Measurements from ENCODE around the gene PTH2R.
"Not testable (repeated sequence)": the region's sequence is repeated elsewhere in the genome, so short reads cannot be mapped to it uniquely, and the experiment has no call there.

The PTH2R gene

DNA sequence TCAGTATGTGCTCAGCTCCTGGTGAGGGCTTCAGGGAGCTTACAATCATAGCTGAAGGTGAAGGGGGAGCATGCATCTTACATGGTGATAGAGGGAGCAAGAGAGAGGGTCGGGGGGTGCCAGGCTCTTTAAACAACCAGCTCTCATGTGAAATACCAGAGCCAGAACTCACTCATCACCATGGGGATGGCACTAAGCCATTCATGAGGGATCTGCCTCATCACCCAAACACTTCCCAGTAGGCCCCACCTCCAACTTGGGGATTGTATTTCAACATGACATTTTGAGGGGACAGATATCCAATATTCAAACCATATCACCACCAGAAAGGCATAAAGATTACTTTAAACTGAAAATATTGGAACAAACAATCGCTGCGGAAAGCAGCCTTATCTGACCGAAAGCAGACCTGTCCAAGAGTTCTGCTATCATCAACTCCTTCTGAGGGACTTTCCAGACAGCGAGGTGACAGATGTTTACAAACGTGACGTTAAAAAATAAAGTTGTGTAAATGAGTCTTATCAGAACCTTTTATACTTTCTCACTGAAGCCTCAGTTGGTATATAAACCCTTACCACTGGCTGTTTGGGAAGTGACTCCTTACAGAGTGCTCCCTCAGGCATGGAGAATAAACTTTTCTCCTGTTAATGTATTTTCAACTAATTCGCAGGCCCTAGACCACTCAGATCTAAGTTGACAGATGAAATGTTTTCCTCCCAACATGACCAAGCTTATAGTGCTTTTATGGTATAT is 35.5 kb upstream of the PTH2R start:
- Histone ChIP-seq H3K4me3 (ENCODE audit: low read length) (peak overlapping the region; percentile 11), H3K9ac (ENCODE audit: low read length) (no peak overlapping the region), H3K4me1 (ENCODE audit: control insufficient read depth, insufficient read depth, low read length) (peaks cover 28% of the 10 kb centered on the region), H3K27me3 (replicated peaks; ENCODE audit: control insufficient read depth, insufficient read depth, low read length) (peaks cover 9% of the 10 kb centered on the region), H3K9me3 (ENCODE audit: control insufficient read depth, low read length) (no peaks in the 10 kb centered on the region), H3K36me3 (ENCODE audit: control insufficient read depth, insufficient read depth, low read length, severe bottlenecking) (no peaks in the 10 kb centered on the region)
- no peak for DNase-seq (ENCODE audit: low read depth)

DNA sequence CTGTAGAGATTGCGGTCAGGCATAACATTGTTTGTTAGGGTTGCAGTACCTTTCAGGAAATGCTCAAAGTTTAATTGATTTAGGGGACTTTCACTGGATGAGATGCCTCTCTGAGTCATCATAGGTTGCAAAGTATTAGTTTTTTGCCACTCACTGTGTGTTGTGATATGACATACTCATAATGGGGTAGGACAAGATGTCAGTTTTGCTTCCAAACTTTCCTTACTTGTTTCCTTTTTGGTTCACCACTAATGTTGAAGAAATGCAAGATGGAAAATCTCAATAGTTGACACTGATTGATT is 35.0 kb upstream of the PTH2R start:
- H3K36me3 ChIP-seq (ENCODE audit: control insufficient read depth, insufficient read depth, low read length, severe bottlenecking), result no peaks in the 10 kb centered on the region
- no peak for DNase-seq (ENCODE audit: low read depth)
- H3K9me3 ChIP-seq (ENCODE audit: control insufficient read depth, low read length), result no peaks in the 10 kb centered on the region
- no peak overlapping the region for H3K9ac ChIP-seq (ENCODE audit: low read length)
- H3K4me3 ChIP-seq (ENCODE audit: low read length), result no peak overlapping the region
- peaks cover 9% of the 10 kb centered on the region for H3K27me3 ChIP-seq (replicated peaks; ENCODE audit: control insufficient read depth, insufficient read depth, low read length)
- peaks cover 28% of the 10 kb centered on the region for H3K4me1 ChIP-seq (ENCODE audit: control insufficient read depth, insufficient read depth, low read length)

DNA sequence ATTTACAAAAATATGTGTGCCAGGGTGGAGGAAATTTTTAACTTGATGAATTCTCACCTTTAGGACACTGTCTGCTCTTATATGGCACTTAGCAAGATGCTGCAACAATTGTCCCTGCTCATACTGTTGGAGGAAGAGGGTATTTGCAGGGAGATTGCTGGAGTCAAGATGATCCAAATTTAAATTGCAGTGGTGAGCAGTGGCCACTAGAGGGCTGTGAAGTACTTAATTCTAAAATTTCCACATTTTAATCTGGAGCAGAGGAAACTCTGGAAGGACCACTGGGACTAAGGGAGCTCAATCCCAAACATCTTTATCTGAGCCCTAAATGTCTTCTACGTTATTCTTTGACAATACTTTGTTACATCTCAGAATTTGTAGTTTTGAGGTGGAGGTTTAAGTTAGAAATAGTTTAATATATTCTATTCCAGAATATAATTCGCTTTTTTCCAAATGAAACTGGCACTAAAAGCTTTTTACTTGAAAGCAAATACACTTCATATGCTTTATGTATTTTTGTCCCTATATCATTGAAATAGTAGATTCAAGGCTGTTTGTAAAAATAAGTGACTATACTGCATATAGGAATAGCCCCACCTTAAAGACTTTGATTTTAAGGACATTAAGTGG is 33.0 kb upstream of the PTH2R start:
- no peak overlapping the region for H3K9ac ChIP-seq (ENCODE audit: low read length)
- H3K27me3 ChIP-seq (replicated peaks; ENCODE audit: control insufficient read depth, insufficient read depth, low read length), result peaks cover 9% of the 10 kb centered on the region
- peak; percentile 83 for DNase-seq (ENCODE audit: low read depth)
- no peak overlapping the region for H3K4me3 ChIP-seq (ENCODE audit: low read length)
- no peaks in the 10 kb centered on the region for H3K9me3 ChIP-seq (ENCODE audit: control insufficient read depth, low read length)
- H3K36me3 ChIP-seq (ENCODE audit: control insufficient read depth, insufficient read depth, low read length, severe bottlenecking), result no peaks in the 10 kb centered on the region
- peaks cover 26% of the 10 kb centered on the region for H3K4me1 ChIP-seq (ENCODE audit: control insufficient read depth, insufficient read depth, low read length)

DNA sequence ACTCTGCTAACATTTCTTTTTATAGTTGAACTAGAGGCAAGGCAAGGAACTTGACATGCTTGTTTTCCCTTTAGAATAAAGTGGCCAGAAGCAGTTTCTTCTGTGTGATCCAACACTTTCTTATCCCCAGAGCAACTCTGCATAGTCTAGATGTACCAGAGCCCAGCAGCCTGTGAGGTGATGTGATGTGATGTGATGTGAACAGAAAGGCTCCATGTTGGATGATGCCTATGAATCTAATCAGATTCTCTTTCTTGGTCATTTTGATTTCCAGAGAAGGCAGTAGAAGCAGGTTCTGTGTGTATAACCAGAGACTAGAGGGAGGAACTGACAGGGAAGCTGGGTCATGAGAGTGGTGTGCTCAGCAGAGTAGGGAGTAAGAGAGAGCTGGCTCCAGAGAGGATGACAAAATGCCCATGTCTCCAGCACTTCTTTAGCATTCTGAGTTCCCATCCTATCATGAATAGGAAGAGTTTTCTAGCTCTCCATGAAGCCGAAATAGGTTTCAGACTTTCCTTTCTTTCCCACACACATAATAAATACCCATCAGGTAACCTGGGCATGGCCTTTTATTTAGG is 31.0 kb upstream of the PTH2R start:
- peaks cover 9% of the 10 kb centered on the region for H3K4me1 ChIP-seq (ENCODE audit: control insufficient read depth, insufficient read depth, low read length)
- peaks cover 12% of the 10 kb centered on the region for H3K27me3 ChIP-seq (replicated peaks; ENCODE audit: control insufficient read depth, insufficient read depth, low read length)
- no peaks in the 10 kb centered on the region for H3K36me3 ChIP-seq (ENCODE audit: control insufficient read depth, insufficient read depth, low read length, severe bottlenecking)
- no peaks in the 10 kb centered on the region for H3K9me3 ChIP-seq (ENCODE audit: control insufficient read depth, low read length)
- no peak overlapping the region for H3K4me3 ChIP-seq (ENCODE audit: low read length)
- DNase-seq (ENCODE audit: low read depth), result no peak
- H3K9ac ChIP-seq (ENCODE audit: low read length), result no peak overlapping the region

DNA sequence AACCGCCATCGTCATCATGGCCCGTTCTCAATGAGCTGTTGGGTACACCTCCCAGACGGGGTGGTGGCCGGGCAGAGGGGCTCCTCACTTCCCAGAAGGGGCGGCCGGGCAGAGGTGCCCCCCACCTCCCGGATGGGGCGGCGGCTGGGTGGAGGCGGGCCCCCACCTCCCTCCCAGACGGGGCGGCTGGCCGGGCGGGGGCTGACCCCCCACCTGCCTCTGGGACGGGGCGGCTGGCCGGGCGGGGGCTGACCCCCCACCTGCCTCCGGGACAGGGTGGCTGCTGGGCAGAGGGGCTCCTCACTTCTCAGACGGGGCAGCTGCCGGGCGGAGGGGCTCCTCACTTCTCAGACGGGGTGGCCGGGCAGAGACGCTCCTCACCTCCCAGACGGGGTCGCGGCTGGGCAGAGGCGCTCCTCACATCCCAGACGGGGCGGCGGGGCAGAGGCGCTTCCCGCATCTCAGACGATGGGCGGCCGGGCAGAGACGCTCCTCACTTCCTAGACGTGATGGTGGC is 29.2 kb upstream of the PTH2R start:
- not testable (repeated sequence) for DNase-seq (ENCODE audit: low read depth); H3K4me3 ChIP-seq (ENCODE audit: low read length); H3K9me3 ChIP-seq (ENCODE audit: control insufficient read depth, low read length); H3K36me3 ChIP-seq (ENCODE audit: control insufficient read depth, insufficient read depth, low read length, severe bottlenecking); H3K4me1 ChIP-seq (ENCODE audit: control insufficient read depth, insufficient read depth, low read length); H3K9ac ChIP-seq (ENCODE audit: low read length)
- H3K27me3 ChIP-seq (replicated peaks; ENCODE audit: control insufficient read depth, insufficient read depth, low read length), result peaks cover 20% of the 10 kb centered on the region

DNA sequence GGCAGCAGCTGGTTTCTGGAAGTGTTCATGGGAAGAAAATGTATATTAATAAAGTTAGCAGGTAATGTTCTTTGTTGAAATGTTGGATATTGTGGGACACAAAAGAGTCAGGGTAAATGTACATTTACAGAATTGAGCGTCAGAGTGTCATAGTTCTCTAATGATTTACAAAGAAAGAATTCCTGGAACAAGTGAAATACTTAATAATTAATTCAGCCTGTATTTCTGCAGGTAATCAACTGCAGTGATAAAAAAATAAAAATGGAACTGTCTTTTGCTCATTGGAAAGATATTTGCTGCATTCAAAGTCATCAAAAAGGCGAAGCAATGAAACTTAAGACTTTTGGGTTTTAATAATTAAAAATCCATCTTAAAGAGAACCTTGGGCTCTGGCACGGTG is 27.4 kb upstream of the PTH2R start:
- Histone ChIP-seq H3K4me3 (ENCODE audit: low read length) (no peak overlapping the region), H3K9ac (ENCODE audit: low read length) (no peak overlapping the region), H3K9me3 (ENCODE audit: control insufficient read depth, low read length) (no peaks in the 10 kb centered on the region), H3K36me3 (ENCODE audit: control insufficient read depth, insufficient read depth, low read length, severe bottlenecking) (no peaks in the 10 kb centered on the region), H3K4me1 (ENCODE audit: control insufficient read depth, insufficient read depth, low read length) (no peaks in the 10 kb centered on the region), H3K27me3 (replicated peaks; ENCODE audit: control insufficient read depth, insufficient read depth, low read length) (peaks cover 33% of the 10 kb centered on the region)
- no peak for DNase-seq (ENCODE audit: low read depth)

DNA sequence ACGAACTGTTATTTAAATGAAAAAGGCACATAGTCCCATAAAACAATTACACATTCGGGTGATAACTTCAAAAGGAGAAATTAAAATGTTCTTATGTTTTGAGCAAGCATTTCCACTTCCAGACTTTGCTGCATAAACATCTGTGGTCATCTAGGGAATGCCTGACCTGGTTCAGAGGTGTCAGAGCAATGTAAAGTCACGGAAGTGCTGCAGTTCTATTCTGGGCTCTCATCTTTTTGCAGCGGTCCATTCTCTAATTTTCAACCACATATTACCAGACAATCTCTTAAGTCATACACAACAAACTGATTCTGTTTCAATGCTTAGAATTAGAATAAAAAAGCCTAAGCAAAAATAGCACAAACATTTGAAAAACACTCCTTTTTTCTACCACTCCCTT is 22.0 kb upstream of the PTH2R start:
- H3K4me3 ChIP-seq (ENCODE audit: low read length), result no peak overlapping the region
- peaks cover 34% of the 10 kb centered on the region for H3K27me3 ChIP-seq (replicated peaks; ENCODE audit: control insufficient read depth, insufficient read depth, low read length)
- no peaks in the 10 kb centered on the region for H3K9me3 ChIP-seq (ENCODE audit: control insufficient read depth, low read length)
- DNase-seq (ENCODE audit: low read depth), result no peak
- no peaks in the 10 kb centered on the region for H3K4me1 ChIP-seq (ENCODE audit: control insufficient read depth, insufficient read depth, low read length)
- no peaks in the 10 kb centered on the region for H3K36me3 ChIP-seq (ENCODE audit: control insufficient read depth, insufficient read depth, low read length, severe bottlenecking)
- no peak overlapping the region for H3K9ac ChIP-seq (ENCODE audit: low read length)

DNA sequence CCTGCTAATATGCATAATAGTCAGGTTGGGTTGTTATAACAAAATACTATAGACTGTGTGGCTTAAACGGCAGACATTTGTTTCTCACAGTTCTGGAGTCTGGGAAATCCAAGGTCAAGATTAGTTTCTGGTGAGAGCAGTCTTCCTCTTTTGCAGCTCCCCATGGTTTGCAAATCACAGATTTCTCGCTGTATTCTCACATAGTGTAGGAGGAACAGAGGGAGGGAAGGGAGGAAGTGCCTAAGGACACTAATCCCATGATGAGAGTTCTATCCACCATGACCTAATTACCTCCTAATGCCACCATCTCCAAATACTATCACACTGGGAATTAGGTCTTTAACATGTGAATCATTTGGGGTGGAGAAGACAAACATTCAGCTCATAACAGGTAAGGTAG is 20.1 kb upstream of the PTH2R start:
- Histone ChIP-seq H3K9ac (ENCODE audit: low read length) (no peak overlapping the region), H3K9me3 (ENCODE audit: control insufficient read depth, low read length) (no peaks in the 10 kb centered on the region), H3K4me3 (ENCODE audit: low read length) (no peak overlapping the region), H3K4me1 (ENCODE audit: control insufficient read depth, insufficient read depth, low read length) (no peaks in the 10 kb centered on the region), H3K36me3 (ENCODE audit: control insufficient read depth, insufficient read depth, low read length, severe bottlenecking) (no peaks in the 10 kb centered on the region), H3K27me3 (replicated peaks; ENCODE audit: control insufficient read depth, insufficient read depth, low read length) (peaks cover 34% of the 10 kb centered on the region)
- no peak for DNase-seq (ENCODE audit: low read depth)

DNA sequence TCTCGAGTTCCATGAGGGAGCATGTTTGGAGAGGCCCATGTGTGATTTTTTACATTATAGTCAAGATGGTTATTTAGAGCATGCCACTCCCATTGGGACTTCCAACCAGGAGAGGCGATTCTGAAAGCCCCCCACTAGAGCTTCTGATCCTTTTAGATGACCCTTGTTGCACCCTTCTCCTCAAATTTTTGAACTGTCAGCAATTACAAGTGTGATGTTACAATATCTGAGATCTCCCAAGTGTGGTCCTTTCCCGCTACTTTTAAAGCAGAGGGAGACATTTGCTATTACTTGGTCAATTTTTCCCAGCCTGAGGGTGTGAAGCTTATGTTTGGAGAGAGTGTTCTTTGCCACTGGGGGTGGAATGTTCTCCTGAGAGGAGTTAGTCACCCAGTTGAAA is 16.7 kb upstream of the PTH2R start:
- no peak overlapping the region for H3K4me3 ChIP-seq (ENCODE audit: low read length)

DNA sequence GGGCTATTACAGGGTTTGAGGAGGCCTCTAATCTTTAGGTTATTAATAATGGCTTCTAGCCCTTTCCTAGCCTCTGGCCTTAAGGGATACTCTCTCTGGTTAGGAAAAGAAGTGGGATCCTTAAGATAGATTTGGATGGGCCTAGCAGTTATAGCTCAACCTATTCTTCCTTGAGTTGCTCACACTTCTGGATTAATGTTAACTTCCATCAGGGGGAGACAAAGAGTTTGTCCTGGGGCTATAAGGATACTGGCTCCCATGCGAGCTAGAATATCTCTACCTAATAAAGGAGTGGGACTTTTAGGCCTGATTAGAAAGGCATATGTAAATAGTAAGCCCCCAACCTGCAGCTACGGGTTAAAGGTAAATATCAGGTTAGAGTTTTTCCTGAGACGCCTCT is 14.3 kb upstream of the PTH2R start:
- Histone ChIP-seq H3K36me3 (ENCODE audit: control insufficient read depth, insufficient read depth, low read length, severe bottlenecking) (no peaks in the 10 kb centered on the region), H3K4me3 (ENCODE audit: low read length) (no peak overlapping the region), H3K9me3 (ENCODE audit: control insufficient read depth, low read length) (peaks cover 6% of the 10 kb centered on the region), H3K27me3 (replicated peaks; ENCODE audit: control insufficient read depth, insufficient read depth, low read length) (no peaks in the 10 kb centered on the region), H3K4me1 (ENCODE audit: control insufficient read depth, insufficient read depth, low read length) (no peaks in the 10 kb centered on the region), H3K9ac (ENCODE audit: low read length) (no peak overlapping the region)
- peak; percentile 10 for DNase-seq (ENCODE audit: low read depth)

More for the DNA sequence above, 16.7 kb upstream of the PTH2R start:
- Histone ChIP-seq H3K9me3 (ENCODE audit: control insufficient read depth, low read length) (peaks cover 6% of the 10 kb centered on the region), H3K9ac (ENCODE audit: low read length) (no peak overlapping the region), H3K27me3 (replicated peaks; ENCODE audit: control insufficient read depth, insufficient read depth, low read length) (peaks cover 8% of the 10 kb centered on the region), H3K4me1 (ENCODE audit: control insufficient read depth, insufficient read depth, low read length) (no peaks in the 10 kb centered on the region), H3K36me3 (ENCODE audit: control insufficient read depth, insufficient read depth, low read length, severe bottlenecking) (no peaks in the 10 kb centered on the region)
- no peak for DNase-seq (ENCODE audit: low read depth)

DNA sequence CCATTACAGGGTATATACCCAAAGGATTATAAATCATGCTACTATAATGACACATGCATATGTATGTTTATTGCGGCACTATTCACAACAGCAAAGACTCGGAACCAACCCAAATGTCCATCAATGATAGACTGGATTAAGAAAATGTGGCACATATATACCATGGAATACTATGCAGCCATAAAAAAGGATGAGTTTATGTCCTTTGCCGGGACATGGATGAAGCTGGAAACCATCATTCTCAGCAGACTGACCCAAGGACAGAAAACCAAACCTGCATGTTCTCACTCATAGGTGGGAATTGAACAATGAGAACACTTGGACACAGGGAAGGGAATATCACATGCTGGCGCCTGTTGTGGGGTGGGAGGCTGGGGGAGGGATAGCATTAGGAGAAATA is 9.8 kb upstream of the PTH2R start:
- DNase-seq (ENCODE audit: low read depth); H3K4me3 ChIP-seq (ENCODE audit: low read length); H3K9ac ChIP-seq (ENCODE audit: low read length); H3K36me3 ChIP-seq (ENCODE audit: control insufficient read depth, insufficient read depth, low read length, severe bottlenecking); H3K4me1 ChIP-seq (ENCODE audit: control insufficient read depth, insufficient read depth, low read length); H3K9me3 ChIP-seq (ENCODE audit: control insufficient read depth, low read length): not testable (repeated sequence)
- H3K27me3 ChIP-seq (replicated peaks; ENCODE audit: control insufficient read depth, insufficient read depth, low read length), result peaks cover 14% of the 10 kb centered on the region

Data from adipocyte (in vitro differentiated cells).